K562 (cell line): ENCODE data around the gene UROD. TPM values are rescaled to one million over a fixed set of nuclear protein-coding genes. Genes with fewer than 3 reads are reported as not detected.

Experiments used
- ATAC-seq: fragments of 200-7000 bp; cut with Tn5 transposase; 3 replicates; pipeline ENCODE4 v1.9.1; 2020; ENCODE audit warnings: moderate library complexity
- BruUV-seq: library from RNA; stranded (reverse); fragments of 400-500 nt; replicated peaks from 2 replicates; lab custom pipeline; 2021; lab: Mats Ljungman, UMichigan
- CTCF ChIA-PET: fragments of 300-600 bp; formaldehyde crosslinking; extraction: SDS; loops from one replicate; lab custom pipeline; 2021; ENCODE audit warnings: low intra/inter-chr PET ratio; lab: Yijun Ruan, JAX
- POLR2A ChIA-PET: fragments of 300-600, 350-650 bp; sonication (Branson Sonifier 250); formaldehyde crosslinking; extraction: SDS; loops from one replicate; lab custom pipeline; 2021; ENCODE audit warnings: antibody characterized with exemption, inconsistent platforms; lab: Yijun Ruan, JAX
- DNase-seq, 4 experiments: peaks; one replicate each; pipeline versions ENCODE4 v3.0.0 to v3.0.0-alpha.2; 2011 to 2018; ENCODE audit warnings: low spot score in 3 of 4, mixed read lengths in 3 of 4; ENCODE audit errors: extremely low read depth in 1 of 4
- FAIRE-seq: peaks from 2 replicates; lab custom pipeline; 2011; peaks lifted over from hg19 to GRCh38; lab: Jason Lieb, UNC
- H2AFZ ChIP-seq: 2 replicates; pipeline ENCODE4 v1.6.0; 2011; ENCODE audit warnings: low read depth, low read length, control low read depth, inconsistent platforms
- H3K27ac ChIP-seq: fragments of 200-600 bp; 3 replicates; pipeline ENCODE4 v1.8.0; 2011; ENCODE audit warnings: low read depth, mild to moderate bottlenecking, control low read depth, inconsistent platforms, low read length, moderate library complexity, mixed read lengths; ENCODE audit errors: extremely low read depth
- H3K27me3 ChIP-seq, 2 experiments: fragments of 300-600 bp in 1 of 2; 2 replicates in 1 of 2; 3 replicates in 1 of 2; pipeline versions ENCODE4 v1.6.0 to v1.8.0; 2011; ENCODE audit warnings: inconsistent platforms in 2 of 2, low read length in 2 of 2, mild to moderate bottlenecking in 1 of 2, mixed read lengths in 1 of 2, moderate library complexity in 1 of 2; ENCODE audit not compliant: control insufficient read depth in 2 of 2, insufficient read depth in 2 of 2
- H3K36me3 ChIP-seq: fragments of 300-600 bp; 3 replicates; pipeline ENCODE4 v1.8.0; 2011; ENCODE audit warnings: mild to moderate bottlenecking, low read length, inconsistent platforms; ENCODE audit not compliant: control insufficient read depth, insufficient read depth
- H3K4me1 ChIP-seq, 2 experiments: fragments of 200-600 bp in 1 of 2; replicated peaks in 1 of 2; 2 replicates in 1 of 2; 3 replicates in 1 of 2; pipeline versions ENCODE4 v1.5.1 to v1.8.0; 2011; ENCODE audit warnings: inconsistent platforms in 2 of 2, low read length in 2 of 2, mild to moderate bottlenecking in 1 of 2, mixed read lengths in 1 of 2, moderate library complexity in 1 of 2; ENCODE audit not compliant: control insufficient read depth in 2 of 2, insufficient read depth in 2 of 2
- H3K4me2 ChIP-seq: 2 replicates; pipeline ENCODE4 v1.6.1; 2011; ENCODE audit warnings: low read length, control low read depth, inconsistent platforms, mixed read lengths; ENCODE audit not compliant: insufficient read depth
- H3K4me3 ChIP-seq: fragments of 200-600 bp; sonication (generic), shearing (Covaris generic); 2 replicates; pipeline ENCODE4 v1.5.1; 2016; ENCODE audit warnings: control low read depth, inconsistent platforms
- H3K79me2 ChIP-seq: fragments of 200-600 bp; 3 replicates; pipeline ENCODE4 v1.8.0; 2011; ENCODE audit warnings: low read length, inconsistent platforms; ENCODE audit not compliant: control insufficient read depth, insufficient read depth
- H3K9ac ChIP-seq, 2 experiments: 2 replicates each; pipeline versions ENCODE4 v1.6.0 to v1.6.1; 2011; ENCODE audit warnings: low read depth in 2 of 2, low read length in 2 of 2, control low read depth in 1 of 2, inconsistent platforms in 1 of 2, mild to moderate bottlenecking in 1 of 2, mixed read lengths in 1 of 2; ENCODE audit not compliant: insufficient read depth in 1 of 2
- H3K9me1 ChIP-seq: one replicate; pipeline ENCODE4 v1.6.0; 2011; ENCODE audit warnings: inconsistent platforms, mild to moderate bottlenecking, low read length, moderate library complexity; ENCODE audit not compliant: control insufficient read depth, insufficient read depth
- H3K9me3 ChIP-seq: replicated peaks from 2 replicates; pipeline ENCODE4 v1.5.1; 2011; ENCODE audit warnings: low read depth, low read length, inconsistent platforms; ENCODE audit not compliant: control insufficient read depth, insufficient read depth
- H4K20me1 ChIP-seq: replicated peaks from 2 replicates; pipeline ENCODE4 v1.6.1; 2011; ENCODE audit warnings: low read length, inconsistent platforms, mixed read lengths; ENCODE audit not compliant: control insufficient read depth, insufficient read depth
- AFF4 ChIP-seq: sonication (generic); formaldehyde crosslinking; IDR thresholded peaks from 2 replicates; pipeline ENCODE4 v1.8.0; 2023; ENCODE audit warnings: mild to moderate bottlenecking, missing genetic modification reagents
- GTF2B ChIP-seq: IDR thresholded peaks from 2 replicates; pipeline ENCODE4 v1.6.1; 2011; ENCODE audit not compliant: insufficient read length; ENCODE audit errors: extremely low read depth
- MITF ChIP-seq: IDR thresholded peaks from 2 replicates; pipeline ENCODE4 v1.6.1; 2014; ENCODE audit warnings: antibody characterized with exemption
- NKRF ChIP-seq: fragments of 450-650 bp; IDR thresholded peaks from 2 replicates; pipeline ENCODE4 v1.6.1; 2016; ENCODE audit warnings: borderline replicate concordance
- TBL1XR1 ChIP-seq, 2 experiments: IDR thresholded peaks; 2 replicates each; pipeline ENCODE4 v1.6.1; 2012; ENCODE audit warnings: improper control_type of control experiment in 2 of 2, low read length in 2 of 2, mild to moderate bottlenecking in 1 of 2
- ZNF121 ChIP-seq: sonication (generic); formaldehyde crosslinking; conservative IDR thresholded peaks from 2 replicates; pipeline ENCODE4 v1.8.0; 2022; ENCODE audit warnings: missing genetic modification reagents
- ZNF24 ChIP-seq: fragments of 450-650 bp; IDR thresholded peaks from 2 replicates; pipeline ENCODE4 v1.6.1; 2016
- ZNF311 ChIP-seq: fragments of 250-450 bp; sonication (Bioruptor Pico); IDR thresholded peaks from 2 replicates; pipeline ENCODE4 v1.4.0; 2020; ENCODE audit warnings: mild to moderate bottlenecking, moderate library complexity
- ZNF589 ChIP-seq: fragments of 200-800 bp; sonication (Bioruptor generic); IDR thresholded peaks from 2 replicates; pipeline ENCODE4 v1.6.1; 2016; ENCODE audit warnings: low read depth, missing genetic modification characterization, missing compliant biosample characterization
- WGBS: fragments of 100-300 bp; shearing (Covaris generic); methylation state at CpG from one replicate; pipeline ENCODE4 v1.1.6; 2016; ENCODE audit warnings: low coverage, mixed read lengths; ENCODE audit not compliant: insufficient coverage; ENCODE audit errors: missing lambda C conversion rate; 5-methylcytosine and 5-hydroxymethylcytosine counted together
- in situ Hi-C: fragments of 300-500 bp; cut with MboI; formaldehyde crosslinking; loops from 4 replicates; pipeline ENCODE4 v1.15.0; 2018; ENCODE audit warnings: inconsistent platforms, mixed read lengths
- intact Hi-C: fragments of 100-400 bp; cut with micrococcal nuclease; formaldehyde crosslinking; loops from 2 replicates; pipeline ENCODE4 v1.14.2; 2022
- polyA plus RNA-seq, 8 experiments: library from polyadenylated mRNA; depleted of rRNA in 4 of 8; stranded (reverse) in 5 of 8; unstranded in 3 of 8; fragments of >200 nt; fragmentation: Nextera tagmentation in 2 of 8; fragmentation: Illumina TruSeq in 1 of 8; extraction: Ambion mirVana in 2 of 8; extraction: Trizol in 1 of 8; gene quantifications; 2 replicates each; pipeline versions ENCODE4 v1.2.1 to v1.2.3, GENCODE V29; 2011 to 2014; ENCODE audit warnings: inconsistent platforms in 1 of 8, missing spikeins in 1 of 8
- total RNA-seq, 7 experiments: library from RNA; depleted of rRNA in 6 of 7; stranded (reverse); fragments of >200 nt in 6 of 7; fragmentation: Illumina TruSeq in 2 of 7; extraction: Trizol in 2 of 7; gene quantifications; 2 replicates each; pipeline versions ENCODE4 v1.2.1 to v1.2.3, GENCODE V29; 2011 to 2021; ENCODE audit warnings: low replicate concordance in 1 of 7

Gene UROD
- total and polyA plus RNA-seq, 9 of the 15 experiments (the other 6 are each of a cell fraction or from before 2014, with no cell fraction given): 533 to 2,933 (median 1,100) TPM

GRCh38 chr1:44994309-44994898 is 17.6 kb upstream of the UROD start (continued):
- TF ChIP-seq AFF4 (no peak), ZNF24 (no peak), ZNF311 (CRISPR knock-in tag) (no peak), TBL1XR1 (IDR thresholded peaks at IDR 0.05; ENCODE audit: low read length in 2 of 2) (no peak)

GRCh38 chr1:44995467-44996238 is 16.4 kb upstream of the UROD start:
- no TSS peak for BruUV-seq
- WGBS: 80% methylated on average over 7 of the region's 7 CpGs
- FAIRE-seq (no peak), DNase-seq (no peak), ATAC-seq (no peak)
- ChIA-PET CTCF (no interaction called here), POLR2A (interaction anchor here (1.0 to 2.1 kb wide), 5 partner anchors 9 to 15 kb away, joined by 3 to 10 read pairs (median 4); partner anchors contain the start of gene EIF2B3)
- H3K9ac ChIP-seq: no peak overlapping the region
- H3K27ac ChIP-seq: no peak overlapping the region
- H3K4me3 ChIP-seq: no peak overlapping the region
- H3K4me1 ChIP-seq: no peaks in the 10 kb centered on the region
- intact Hi-C loops: no loop called here
- no peaks in the 10 kb centered on the region for H3K27me3 ChIP-seq
- H3K9me3 ChIP-seq: no peaks in the 10 kb centered on the region
- no peaks in the 10 kb centered on the region; the same call in 2 of the 3 replicates for H3K36me3 ChIP-seq
- in situ Hi-C loops: no loop called here
- H3K4me2 ChIP-seq: no peak overlapping the region
- no peak overlapping the region for H2AFZ ChIP-seq
- H3K9me1 ChIP-seq: no peaks in the 10 kb centered on the region
- H4K20me1 ChIP-seq: no peaks in the 10 kb centered on the region
- H3K79me2 ChIP-seq: no peaks in the 10 kb centered on the region
- TF ChIP-seq ZNF121 (CRISPR knock-in tag): peak; percentile 75
- TF ChIP-seq NKRF: 0 out of 2 replicates have a peak, but pooled peaks have one; percentile 3
- TF ChIP-seq MITF: no peak
- TF ChIP-seq ZNF589 (CRISPR knock-in tag): no peak
- no peak for TF ChIP-seq GTF2B
